H9 (cell line): ENCODE measurements around the gene AKR1C2. TPM values are rescaled to one million over a fixed set of nuclear protein-coding genes. Genes with fewer than 3 reads are reported as not detected.
A peak's percentile ranks its signal among the peaks of the same experiment; 100 is the strongest.
"Not testable (repeated sequence)": the region's sequence is repeated elsewhere in the genome, so short reads cannot be mapped to it uniquely, and the experiment has no call there.

Experiments used
- DNase-seq: peaks from one replicate; pipeline ENCODE4 v3.0.0-alpha.2; 2017
- H2AFZ ChIP-seq: one replicate; pipeline ENCODE4 v1.6.1; 2013; ENCODE audit warnings: mild to moderate bottlenecking, low read length, control low read depth, moderate library complexity
- H2AK5ac ChIP-seq: 2 replicates; pipeline ENCODE4 v1.6.1; 2013; ENCODE audit warnings: low read length, control low read depth, mixed read lengths; ENCODE audit not compliant: insufficient read length
- H2BK120ac ChIP-seq: one replicate; pipeline ENCODE4 v1.6.1; 2013; ENCODE audit warnings: low read depth, mild to moderate bottlenecking, low read length, control low read depth, inconsistent platforms; ENCODE audit not compliant: poor library complexity, severe bottlenecking
- H2BK12ac ChIP-seq: 2 replicates; pipeline ENCODE4 v1.6.1; 2013; ENCODE audit warnings: low read length, control low read depth, mixed read lengths, low read depth; ENCODE audit not compliant: insufficient read length
- H2BK15ac ChIP-seq: 2 replicates; pipeline ENCODE4 v1.6.1; 2013; ENCODE audit warnings: low read depth, low read length, control low read depth
- H2BK20ac ChIP-seq: one replicate; pipeline ENCODE4 v1.6.1; 2013; ENCODE audit warnings: low read depth, mild to moderate bottlenecking, low read length, control low read depth, inconsistent platforms; ENCODE audit not compliant: poor library complexity, severe bottlenecking
- H2BK5ac ChIP-seq: 2 replicates; pipeline ENCODE4 v1.6.1; 2013; ENCODE audit warnings: low read length, control low read depth, mixed read lengths; ENCODE audit not compliant: insufficient read length
- H3K14ac ChIP-seq: 2 replicates; pipeline ENCODE4 v1.6.1; 2013; ENCODE audit warnings: low read length, control low read depth; ENCODE audit not compliant: insufficient read depth
- H3K18ac ChIP-seq: 2 replicates; pipeline ENCODE4 v1.6.1; 2013; ENCODE audit warnings: low read depth, mild to moderate bottlenecking, mixed read lengths, low read length, control low read depth; ENCODE audit not compliant: insufficient read length
- H3K23ac ChIP-seq: 2 replicates; pipeline ENCODE4 v1.6.1; 2013; ENCODE audit warnings: low read length, control low read depth, mixed read lengths, low read depth; ENCODE audit not compliant: insufficient read length
- H3K23me2 ChIP-seq: 2 replicates; pipeline ENCODE4 v1.6.1; 2013; ENCODE audit warnings: low read depth, mild to moderate bottlenecking, mixed read lengths, low read length, control low read depth; ENCODE audit not compliant: insufficient read length, poor library complexity, severe bottlenecking
- H3K27ac ChIP-seq: 2 replicates; pipeline ENCODE4 v1.5.1; 2013; ENCODE audit warnings: low read length, control low read depth, mixed read lengths, low read depth; ENCODE audit not compliant: insufficient read length
- H3K27me3 ChIP-seq: 2 replicates; pipeline ENCODE4 v1.6.1; 2013; ENCODE audit warnings: low read length, control low read depth, inconsistent platforms; ENCODE audit not compliant: insufficient read depth
- H3K4ac ChIP-seq: 2 replicates; pipeline ENCODE4 v1.6.1; 2013; ENCODE audit warnings: low read depth, mild to moderate bottlenecking, control low read depth, inconsistent platforms, low read length, moderate library complexity
- H3K4me1 ChIP-seq: 2 replicates; pipeline ENCODE4 v1.6.1; 2013; ENCODE audit warnings: low read length, control low read depth, inconsistent platforms; ENCODE audit not compliant: insufficient read depth
- H3K4me2 ChIP-seq: 2 replicates; pipeline ENCODE4 v1.6.1; 2013; ENCODE audit warnings: low read length, control low read depth, mixed read lengths; ENCODE audit not compliant: insufficient read length, insufficient read depth
- H3K56ac ChIP-seq: 2 replicates; pipeline ENCODE4 v1.6.1; 2013; ENCODE audit warnings: low read depth, mild to moderate bottlenecking, mixed read lengths, low read length, control low read depth; ENCODE audit not compliant: insufficient read length
- H3K79me1 ChIP-seq: 2 replicates; pipeline ENCODE4 v1.6.1; 2013; ENCODE audit warnings: low read depth, mild to moderate bottlenecking, moderate library complexity, low read length, control low read depth, inconsistent platforms; ENCODE audit not compliant: insufficient read depth, poor library complexity, severe bottlenecking
- H3K79me2 ChIP-seq: 2 replicates; pipeline ENCODE4 v1.6.1; 2013; ENCODE audit warnings: low read length, control low read depth, inconsistent platforms; ENCODE audit not compliant: insufficient read depth
- H3K9ac ChIP-seq: 2 replicates; pipeline ENCODE4 v1.6.1; 2013; ENCODE audit warnings: low read length, control low read depth, mixed read lengths; ENCODE audit not compliant: insufficient read length; ENCODE audit errors: extremely low read depth
- H3K9me3 ChIP-seq: one replicate; pipeline ENCODE4 v1.6.1; 2013; ENCODE audit warnings: low read depth, low read length, inconsistent platforms; ENCODE audit not compliant: control insufficient read depth
- H3T11ph ChIP-seq: one replicate; pipeline ENCODE4 v1.6.1; 2013; ENCODE audit warnings: mild to moderate bottlenecking, low read length, control low read depth, inconsistent platforms
- H4K20me1 ChIP-seq: one replicate; pipeline ENCODE4 v1.6.1; 2013; ENCODE audit not compliant: control insufficient read depth, insufficient read length, insufficient read depth
- H4K5ac ChIP-seq: 2 replicates; pipeline ENCODE4 v1.6.1; 2013; ENCODE audit warnings: low read depth, mild to moderate bottlenecking, mixed read lengths, low read length, control low read depth; ENCODE audit not compliant: insufficient read length
- H4K8ac ChIP-seq: replicated peaks from 2 replicates; pipeline ENCODE4 v1.6.1; 2013; ENCODE audit warnings: low read length, control low read depth, mixed read lengths, low read depth; ENCODE audit not compliant: insufficient read length
- H4K91ac ChIP-seq: 2 replicates; pipeline ENCODE4 v1.6.1; 2013; ENCODE audit warnings: low read depth, mild to moderate bottlenecking, moderate library complexity, mixed read lengths, low read length, control low read depth; ENCODE audit not compliant: insufficient read length
- H3K27ac Mint-ChIP-seq, 3 experiments: 2 replicates in 2 of 3; 3 replicates in 1 of 3; pipeline ENCODE4 v1.8.0; 2020 to 2021; ENCODE audit warnings: mixed read lengths in 3 of 3, mild to moderate bottlenecking in 1 of 3, moderate library complexity in 1 of 3
- H3K27me3 Mint-ChIP-seq: 2 replicates; pipeline ENCODE4 v1.8.0; 2021; ENCODE audit warnings: low read depth, mild to moderate bottlenecking, moderate library complexity, mixed read lengths
- H3K36me3 Mint-ChIP-seq, 3 experiments: 2 replicates in 2 of 3; 3 replicates in 1 of 3; pipeline ENCODE4 v1.8.0; 2020 to 2021; ENCODE audit warnings: low read depth in 3 of 3, mixed read lengths in 3 of 3; ENCODE audit not compliant: insufficient read depth in 1 of 3
- H3K4me1 Mint-ChIP-seq, 2 experiments: 2 replicates each; pipeline ENCODE4 v1.8.0; 2020; ENCODE audit warnings: mixed read lengths in 2 of 2
- H3K4me3 Mint-ChIP-seq, 2 experiments: 2 replicates in 1 of 2; 3 replicates in 1 of 2; pipeline ENCODE4 v1.8.0; 2020 to 2021; ENCODE audit warnings: mild to moderate bottlenecking in 2 of 2, mixed read lengths in 2 of 2, moderate library complexity in 1 of 2
- H3K9me3 Mint-ChIP-seq, 2 experiments: 2 replicates in 1 of 2; 3 replicates in 1 of 2; pipeline ENCODE4 v1.8.0; 2020; ENCODE audit warnings: mild to moderate bottlenecking in 2 of 2, mixed read lengths in 2 of 2, moderate library complexity in 1 of 2
- WGBS: extraction: QIAGEN DNeasy Blood & Tissue Kit; methylation state at CpG from one replicate; pipeline ENCODE4 v1.1.7; 2013; ENCODE audit warnings: missing lambda C conversion rate, low lambda C conversion rate, mixed read lengths; ENCODE audit not compliant: insufficient read length; ENCODE audit errors: extremely low coverage; 5-methylcytosine and 5-hydroxymethylcytosine counted together
- total RNA-seq: library from RNA; stranded (reverse); gene quantifications from 2 replicates; pipeline ENCODE4 v1.2.1, GENCODE V29; 2021

Gene AKR1C2
- total RNA-seq, 1 experiment from 2014 or later, result 0.74 TPM

- H3K9ac ChIP-seq, H2AFZ ChIP-seq, DNase-seq, H3K27me3 Mint-ChIP-seq, H3K23ac ChIP-seq, H2BK120ac ChIP-seq, H3K18ac ChIP-seq, H3K4me1 ChIP-seq, H3K27me3 ChIP-seq, H3K23me2 ChIP-seq, H4K5ac ChIP-seq, H3K4me1 Mint-ChIP-seq, H2BK20ac ChIP-seq, H3T11ph ChIP-seq, H3K4me2 ChIP-seq, H4K8ac ChIP-seq, H3K14ac ChIP-seq, H2AK5ac ChIP-seq, H3K27ac ChIP-seq, H2BK5ac ChIP-seq, H3K36me3 Mint-ChIP-seq, H3K79me1 ChIP-seq, H3K27ac Mint-ChIP-seq, H3K4me3 Mint-ChIP-seq, H4K91ac ChIP-seq, H3K4ac ChIP-seq, H2BK15ac ChIP-seq, H2BK12ac ChIP-seq, H3K56ac ChIP-seq, H3K79me2 ChIP-seq, H3K9me3 ChIP-seq, H4K20me1 ChIP-seq: not testable (repeated sequence)
- H3K9me3 Mint-ChIP-seq, result peaks cover 0 to 25% of the 10 kb centered on the region in 2 experiments; a peak in 3 of 5 replicates
- no CpG with 5 or more reads among the region's 4 CpGs for WGBS
Measured at GRCh38 chr10:4963815-4964154, 39.9 kb downstream of the AKR1C2 start.

GRCh38 chr10:4962876-4963814 is 40.5 kb downstream of the AKR1C2 start, which contains the start of gene AKR1C1:
Gene AKR1C1 (plus strand): TSS chr10:4963415. CDS start chr10:4963445, 30 bp downstream.
- not testable (repeated sequence) for H2BK20ac ChIP-seq, H3K18ac ChIP-seq, H2BK5ac ChIP-seq, H2AK5ac ChIP-seq, H3K4me2 ChIP-seq, H3K79me2 ChIP-seq, H2AFZ ChIP-seq, H2BK12ac ChIP-seq, H3K27me3 Mint-ChIP-seq, H3K4me1 ChIP-seq, H4K20me1 ChIP-seq, H3T11ph ChIP-seq, H3K9ac ChIP-seq, H4K5ac ChIP-seq, H3K23me2 ChIP-seq, H4K91ac ChIP-seq, H3K56ac ChIP-seq, H3K14ac ChIP-seq, H3K79me1 ChIP-seq, H3K27ac ChIP-seq, H3K27ac Mint-ChIP-seq, H3K27me3 ChIP-seq, H4K8ac ChIP-seq, H2BK15ac ChIP-seq, H3K4ac ChIP-seq, DNase-seq, H3K4me1 Mint-ChIP-seq, H2BK120ac ChIP-seq, H3K36me3 Mint-ChIP-seq, H3K23ac ChIP-seq, H3K9me3 ChIP-seq
- Mint-ChIP-seq H3K4me3 (peak within 1 kb of the TSS in 1 of 2 experiments; percentile 37; a peak in 1 of 5 replicates), H3K9me3 (peaks cover 0 to 23% of the 10 kb centered on the region in 2 experiments; a peak in 3 of 5 replicates)
- WGBS, result no CpG with 5 or more reads among the region's 7 CpGs
